Activated naive CD8-positive, alpha-beta T cell (primary cell): ENCODE data around the gene IRF2BP2.
A peak's percentile ranks its signal among the peaks of the same experiment; 100 is the strongest.

Experiments
- H3K27ac Mint-ChIP-seq: one replicate; pipeline ENCODE4 v1.8.0; 2021; ENCODE audit warnings: mixed read lengths
- H3K27me3 Mint-ChIP-seq: one replicate; pipeline ENCODE4 v1.8.0; 2021; ENCODE audit warnings: mixed read lengths
- H3K36me3 Mint-ChIP-seq: one replicate; pipeline ENCODE4 v1.8.0; 2021; ENCODE audit warnings: mixed read lengths
- H3K4me1 Mint-ChIP-seq: one replicate; pipeline ENCODE4 v1.8.0; 2021; ENCODE audit warnings: low read depth, mixed read lengths
- H3K4me3 Mint-ChIP-seq: one replicate; pipeline ENCODE4 v1.8.0; 2021; ENCODE audit warnings: mild to moderate bottlenecking, mixed read lengths
- H3K9me3 Mint-ChIP-seq: one replicate; pipeline ENCODE4 v1.8.0; 2021; ENCODE audit warnings: low read depth, mixed read lengths

Gene IRF2BP2

GRCh38 chr1:234610061-234610665 is at the start of gene IRF2BP2:
TSS of gene IRF2BP2 (minus strand) at chr1:234610178. CDS start at chr1:234609494, 684 bp downstream.
- Mint-ChIP-seq H3K36me3 (peaks cover 22% of the 10 kb centered on the region), H3K9me3 (no peaks in the 10 kb centered on the region), H3K4me1 (peaks cover 52% of the 10 kb centered on the region), H3K27ac (peak within 1 kb of the TSS; percentile 98), H3K27me3 (no peaks in the 10 kb centered on the region), H3K4me3 (peak within 1 kb of the TSS; percentile 93)

- Mint-ChIP-seq H3K9me3 (no peaks in the 10 kb centered on the region), H3K4me1 (peaks cover 11% of the 10 kb centered on the region), H3K36me3 (no peaks in the 10 kb centered on the region), H3K27ac (no peak overlapping the region), H3K4me3 (no peak overlapping the region), H3K27me3 (no peaks in the 10 kb centered on the region)
Observed at GRCh38 chr1:234659538-234659937, 49.6 kb upstream of the IRF2BP2 start.

DNA sequence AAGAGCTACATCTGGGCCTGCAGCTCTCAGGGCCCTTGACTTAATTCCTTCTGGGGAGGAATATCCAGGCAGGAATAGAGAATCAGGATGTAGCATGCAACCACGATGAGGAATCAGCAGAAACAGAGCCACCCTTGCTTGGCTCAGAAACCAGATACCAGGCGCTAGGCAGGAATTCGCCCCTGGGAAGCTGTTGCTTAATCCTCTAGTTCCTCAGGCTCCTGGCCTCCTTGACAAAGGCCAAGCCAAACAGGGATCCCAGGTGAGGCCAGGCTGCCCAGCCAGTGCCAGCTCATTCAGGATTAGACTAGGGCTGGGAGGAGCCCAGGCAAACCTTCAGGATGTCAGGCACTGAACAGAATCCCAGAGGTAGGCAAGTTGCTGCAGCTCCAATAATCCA is 48.2 kb upstream of the IRF2BP2 start:
- no peaks in the 10 kb centered on the region for H3K36me3 Mint-ChIP-seq
- no peaks in the 10 kb centered on the region for H3K27me3 Mint-ChIP-seq
- H3K4me3 Mint-ChIP-seq = no peak overlapping the region
- peaks cover 7% of the 10 kb centered on the region for H3K9me3 Mint-ChIP-seq
- H3K4me1 Mint-ChIP-seq = peaks cover 11% of the 10 kb centered on the region
- no peak overlapping the region for H3K27ac Mint-ChIP-seq

DNA sequence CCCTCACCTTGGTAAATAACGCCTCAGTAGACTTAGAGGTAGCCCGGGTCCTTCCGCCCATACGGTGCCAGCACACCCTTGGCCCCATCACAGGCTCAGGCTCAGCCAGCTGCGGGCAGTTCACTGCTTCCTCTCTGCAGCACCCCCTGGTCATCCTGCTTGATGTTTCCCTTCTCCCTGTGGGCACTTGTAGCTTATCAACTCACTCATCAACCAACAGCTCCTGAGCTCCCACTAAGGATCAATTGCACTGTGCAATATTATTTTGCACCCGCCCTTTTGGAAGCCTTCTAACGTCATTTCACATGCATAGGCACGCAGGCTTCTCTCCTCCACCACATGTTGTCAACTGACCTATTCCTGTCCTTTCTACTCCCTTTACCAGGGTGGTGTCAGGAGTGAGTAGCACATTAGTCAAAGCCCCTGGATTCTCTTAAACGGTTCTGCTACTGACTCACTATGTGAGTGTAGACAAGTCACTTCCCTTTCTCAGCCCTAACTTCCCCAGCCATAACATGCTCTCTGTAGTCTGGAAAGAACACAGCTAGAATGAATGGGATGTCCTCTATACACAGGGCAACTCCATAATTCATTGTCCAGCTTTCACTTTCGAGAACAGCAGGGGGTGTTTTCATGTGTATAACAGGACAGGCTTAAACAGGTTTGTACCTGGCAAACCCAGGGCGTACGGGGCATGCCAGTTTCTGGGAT is 47.1 kb upstream of the IRF2BP2 start:
- Mint-ChIP-seq H3K4me3 (no peak overlapping the region), H3K36me3 (no peaks in the 10 kb centered on the region), H3K4me1 (peaks cover 11% of the 10 kb centered on the region), H3K27ac (peak overlapping the region; percentile 61), H3K27me3 (no peaks in the 10 kb centered on the region), H3K9me3 (peaks cover 7% of the 10 kb centered on the region)

DNA sequence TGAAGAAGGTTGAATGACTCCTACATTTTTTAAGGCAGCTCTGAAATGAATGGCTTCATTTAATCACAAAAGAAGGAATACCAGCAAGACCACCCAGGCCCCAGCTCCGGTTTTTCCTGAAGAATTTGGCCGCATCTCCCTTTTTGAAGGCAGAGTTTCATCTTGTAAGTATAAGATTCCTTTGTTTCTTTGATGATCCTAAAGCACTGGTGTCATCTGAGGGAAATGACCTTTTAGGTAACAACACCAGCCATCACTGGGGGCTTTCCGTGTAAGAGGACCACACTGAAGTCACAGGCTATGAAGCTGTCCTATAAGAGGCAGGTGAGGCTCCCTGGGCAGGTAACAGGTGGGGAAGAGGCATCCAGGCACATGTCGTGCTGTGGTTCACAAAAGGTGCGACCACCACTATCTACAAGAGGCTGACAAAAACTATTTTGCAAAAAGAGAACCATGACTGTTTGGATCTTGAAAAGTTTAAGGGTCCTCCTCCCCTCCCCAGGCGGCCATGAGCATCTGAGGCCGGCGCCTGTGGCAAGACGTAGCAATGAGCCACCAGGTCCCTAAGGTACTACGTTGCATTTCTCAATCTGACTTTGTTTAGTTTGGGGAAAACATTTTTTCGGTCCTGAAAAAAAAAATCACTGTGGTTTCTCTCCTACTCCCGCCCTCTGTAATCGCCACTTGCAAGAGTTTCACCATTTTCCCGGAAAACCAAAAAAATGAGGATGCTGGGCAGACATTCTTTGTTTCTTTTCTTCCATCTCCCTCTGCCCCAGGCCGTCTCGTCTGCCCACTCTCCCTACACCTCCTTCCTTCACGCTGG is 46.3 kb upstream of the IRF2BP2 start:
- H3K36me3 Mint-ChIP-seq = no peaks in the 10 kb centered on the region
- H3K4me3 Mint-ChIP-seq = no peak overlapping the region
- peaks cover 11% of the 10 kb centered on the region for H3K4me1 Mint-ChIP-seq
- no peaks in the 10 kb centered on the region for H3K27me3 Mint-ChIP-seq
- H3K27ac Mint-ChIP-seq = no peak overlapping the region
- peaks cover 7% of the 10 kb centered on the region for H3K9me3 Mint-ChIP-seq

DNA sequence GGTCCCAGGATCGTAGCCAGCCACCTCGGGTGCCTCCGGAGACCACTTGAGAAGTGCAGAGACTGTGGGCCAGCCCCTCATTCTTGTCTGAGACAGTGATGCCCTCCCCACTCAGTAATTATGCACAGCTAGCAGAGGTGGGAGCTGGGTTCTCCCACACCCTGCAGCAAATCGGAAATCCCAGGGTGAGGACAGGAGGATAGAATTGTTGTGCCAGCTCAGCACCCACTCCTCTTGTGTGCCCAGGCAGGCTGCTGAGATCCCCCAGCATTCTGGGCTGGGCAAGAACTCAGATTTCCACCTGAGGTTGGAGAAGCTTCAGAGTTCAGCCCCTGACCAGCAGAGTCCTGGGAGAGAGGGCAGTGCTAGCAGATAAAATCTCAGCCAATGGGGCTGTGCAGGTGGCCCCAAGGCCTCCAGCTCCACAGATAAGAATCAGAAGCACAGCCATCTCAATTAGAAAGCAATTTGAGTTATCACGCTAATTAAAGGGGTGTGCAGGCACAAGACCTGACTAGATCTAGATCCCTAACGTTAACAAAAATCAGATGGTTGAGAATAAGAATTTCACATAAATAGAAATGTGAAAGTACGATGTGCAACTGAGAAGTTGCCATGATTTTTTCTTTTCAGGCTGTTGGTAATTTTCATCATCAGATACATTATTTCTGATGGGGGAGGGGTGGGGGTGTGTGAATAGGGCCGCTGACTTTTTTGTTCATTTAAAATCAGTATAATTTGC is 45.5 kb upstream of the IRF2BP2 start:
- Mint-ChIP-seq H3K27me3 (no peaks in the 10 kb centered on the region), H3K9me3 (peaks cover 7% of the 10 kb centered on the region), H3K36me3 (no peaks in the 10 kb centered on the region), H3K27ac (no peak overlapping the region), H3K4me3 (no peak overlapping the region), H3K4me1 (peaks cover 11% of the 10 kb centered on the region)

- Mint-ChIP-seq H3K9me3 (peaks cover 7% of the 10 kb centered on the region), H3K4me1 (peaks cover 11% of the 10 kb centered on the region), H3K27ac (no peak overlapping the region), H3K36me3 (no peaks in the 10 kb centered on the region), H3K27me3 (no peaks in the 10 kb centered on the region), H3K4me3 (no peak overlapping the region)
Observed at GRCh38 chr1:234654002-234654733, 44.2 kb upstream of the IRF2BP2 start.

DNA sequence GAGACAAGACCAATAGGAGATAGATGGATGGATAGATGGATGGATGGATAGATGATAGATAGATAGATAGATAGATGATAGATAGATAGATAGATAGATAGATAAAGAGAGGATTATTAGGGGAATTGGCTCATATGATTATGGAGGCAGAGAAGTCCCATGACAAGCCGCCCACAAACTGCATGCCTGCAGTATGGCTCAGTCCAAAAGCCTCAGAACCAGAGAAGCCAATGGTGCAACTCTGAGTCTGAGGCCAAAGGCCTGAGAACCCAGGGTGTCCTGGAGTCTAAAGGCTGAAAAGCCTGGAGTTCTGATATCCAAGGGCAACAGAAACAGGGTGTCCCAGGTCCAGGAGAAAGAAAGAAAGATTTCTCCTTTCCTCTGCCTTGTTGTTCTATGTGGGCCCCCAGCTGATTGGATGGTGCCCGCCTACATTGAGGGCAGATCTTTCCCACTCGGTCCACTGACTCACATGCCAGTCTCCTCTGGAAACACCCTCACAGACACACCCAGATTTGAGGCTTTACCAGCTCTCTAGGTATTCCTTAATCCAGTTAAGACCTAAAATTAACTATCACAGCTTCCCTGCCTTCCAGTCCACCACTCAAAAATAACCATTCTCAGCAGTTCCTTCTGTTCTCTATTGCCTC is 39.6 kb upstream of the IRF2BP2 start:
- no peak overlapping the region for H3K27ac Mint-ChIP-seq
- H3K4me1 Mint-ChIP-seq = no peaks in the 10 kb centered on the region
- H3K4me3 Mint-ChIP-seq = no peak overlapping the region
- no peaks in the 10 kb centered on the region for H3K36me3 Mint-ChIP-seq
- H3K27me3 Mint-ChIP-seq = no peaks in the 10 kb centered on the region
- H3K9me3 Mint-ChIP-seq = peaks cover 7% of the 10 kb centered on the region

DNA sequence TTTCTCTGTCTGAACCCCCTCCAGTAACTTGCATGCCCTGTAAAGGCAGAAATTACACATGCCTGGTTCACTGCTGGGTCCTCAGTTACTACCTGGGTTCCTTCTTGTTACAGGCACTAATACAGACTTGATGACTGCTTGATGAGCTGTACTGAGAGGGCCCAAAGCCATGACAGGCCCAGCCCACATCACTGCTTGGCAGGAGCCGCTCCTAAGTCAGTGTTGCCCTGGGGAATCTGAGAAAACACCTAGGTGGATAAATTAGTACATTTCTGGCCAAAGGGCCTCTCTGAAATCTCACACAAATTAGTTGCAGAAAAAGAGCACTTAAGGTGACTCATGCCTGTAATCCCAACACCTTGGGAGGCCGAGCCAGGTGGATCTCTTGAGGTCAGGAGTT is 37.8 kb upstream of the IRF2BP2 start:
- Mint-ChIP-seq H3K27me3 (no peaks in the 10 kb centered on the region), H3K4me3 (no peak overlapping the region), H3K4me1 (no peaks in the 10 kb centered on the region), H3K36me3 (no peaks in the 10 kb centered on the region), H3K9me3 (no peaks in the 10 kb centered on the region), H3K27ac (no peak overlapping the region)

DNA sequence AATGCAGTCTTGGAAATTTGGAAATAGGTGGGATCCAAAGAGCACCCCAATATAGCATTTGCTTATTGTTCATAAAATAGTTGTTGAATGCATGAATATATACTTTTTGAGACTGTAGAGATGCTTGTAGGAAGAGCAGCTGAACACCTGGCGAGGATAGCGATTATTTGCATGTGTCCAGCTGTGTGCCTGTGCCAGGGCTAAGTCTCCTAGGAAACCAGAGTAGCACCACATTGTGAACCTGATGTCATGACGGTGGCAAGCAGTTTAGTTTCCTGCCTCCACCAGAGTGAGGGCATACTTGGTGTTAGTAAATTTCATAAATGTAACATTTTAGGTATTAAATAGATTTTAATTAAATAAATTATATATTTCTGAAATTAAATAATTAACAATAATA is 37.3 kb upstream of the IRF2BP2 start:
- H3K36me3 Mint-ChIP-seq = no peaks in the 10 kb centered on the region
- H3K27ac Mint-ChIP-seq = no peak overlapping the region
- no peaks in the 10 kb centered on the region for H3K27me3 Mint-ChIP-seq
- H3K4me1 Mint-ChIP-seq = no peaks in the 10 kb centered on the region
- no peaks in the 10 kb centered on the region for H3K9me3 Mint-ChIP-seq
- H3K4me3 Mint-ChIP-seq = no peak overlapping the region

GRCh38 chr1:234645964-234646363 is 36.0 kb upstream of the IRF2BP2 start:
- no peaks in the 10 kb centered on the region for H3K4me1 Mint-ChIP-seq
- H3K9me3 Mint-ChIP-seq = no peaks in the 10 kb centered on the region
- no peaks in the 10 kb centered on the region for H3K27me3 Mint-ChIP-seq
- H3K36me3 Mint-ChIP-seq = no peaks in the 10 kb centered on the region
- no peak overlapping the region for H3K27ac Mint-ChIP-seq
- H3K4me3 Mint-ChIP-seq = no peak overlapping the region

DNA sequence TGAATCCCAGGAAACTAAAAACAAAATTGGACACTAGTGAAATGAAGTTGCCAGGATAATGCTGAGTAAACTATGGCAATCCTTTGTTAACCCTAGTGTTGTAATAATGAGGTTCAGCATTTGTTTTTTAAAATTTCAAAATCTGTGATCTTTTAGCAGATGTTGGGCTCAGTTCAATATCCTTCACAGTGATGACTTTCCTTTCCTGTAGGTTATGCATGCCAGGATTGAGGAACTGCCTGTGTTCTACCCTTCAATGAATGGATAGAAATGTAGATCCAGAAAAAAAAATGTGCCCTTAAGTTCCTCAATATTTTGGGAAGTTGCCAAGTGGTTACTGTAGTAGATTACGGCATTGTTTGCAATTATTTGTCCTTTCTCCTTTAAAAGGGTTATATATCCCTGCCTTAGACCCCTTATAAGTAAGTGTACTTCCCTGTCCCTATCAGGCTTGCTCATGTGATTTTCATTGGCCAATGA is 35.5 kb upstream of the IRF2BP2 start:
- Mint-ChIP-seq H3K27ac (no peak overlapping the region), H3K9me3 (no peaks in the 10 kb centered on the region), H3K36me3 (no peaks in the 10 kb centered on the region), H3K4me1 (no peaks in the 10 kb centered on the region), H3K4me3 (no peak overlapping the region), H3K27me3 (no peaks in the 10 kb centered on the region)

DNA sequence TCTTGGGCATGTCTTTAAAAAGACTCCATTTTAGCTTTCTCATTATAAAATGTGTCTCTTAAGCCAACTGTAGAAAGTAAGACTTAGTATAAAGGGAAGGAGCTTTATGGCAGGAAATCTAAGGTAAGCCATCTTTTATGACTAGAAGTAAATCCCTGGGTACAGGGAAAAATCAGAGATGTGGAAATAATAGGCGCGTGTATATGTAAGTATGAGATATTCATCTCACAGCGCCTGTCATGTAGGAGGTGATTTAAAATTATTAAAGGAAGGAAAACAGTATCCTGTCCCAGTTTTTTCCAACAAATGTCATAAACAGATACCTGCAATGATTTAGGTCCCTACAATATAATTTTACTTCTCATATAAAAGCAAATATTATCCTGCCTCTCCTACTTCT is 35.0 kb upstream of the IRF2BP2 start:
- Mint-ChIP-seq H3K27ac (no peak overlapping the region), H3K36me3 (no peaks in the 10 kb centered on the region), H3K27me3 (no peaks in the 10 kb centered on the region), H3K4me1 (no peaks in the 10 kb centered on the region), H3K9me3 (no peaks in the 10 kb centered on the region), H3K4me3 (no peak overlapping the region)

GRCh38 chr1:234643850-234644134 is 33.8 kb upstream of the IRF2BP2 start:
- no peak overlapping the region for H3K4me3 Mint-ChIP-seq
- no peaks in the 10 kb centered on the region for H3K4me1 Mint-ChIP-seq
- H3K36me3 Mint-ChIP-seq = peaks cover 1% of the 10 kb centered on the region
- no peak overlapping the region for H3K27ac Mint-ChIP-seq
- no peaks in the 10 kb centered on the region for H3K9me3 Mint-ChIP-seq
- H3K27me3 Mint-ChIP-seq = no peaks in the 10 kb centered on the region
